Nucleus accumbens (tissue), 56 donors: ENCODE measurements around the gene SMIM10L1.

Source experiments
- DNase-seq, 56 donors: peaks; one replicate each; lab custom pipeline; 2025; lab: John Stamatoyannopoulos, UW

Gene SMIM10L1

GRCh38 chr12:11182529-11182928 is 11.5 kb downstream of the SMIM10L1 start:
- DNase-seq = no peak

GRCh38 chr12:11183011-11183410 is 12.0 kb downstream of the SMIM10L1 start:
- no peak for DNase-seq

GRCh38 chr12:11186837-11187236 is 15.8 kb downstream of the SMIM10L1 start, which contains the start of gene TAS2R42:
TAS2R42 (minus strand) TSS chr12:11186937; CDS start chr12:11186937, 0 bp downstream.
- no peak for DNase-seq

- DNase-seq = no peak
These were observed 31.8 kb downstream of the SMIM10L1 start for GRCh38 chr12:11202811-11203210.

- no peak for DNase-seq
These were observed 33.2 kb downstream of the SMIM10L1 start for GRCh38 chr12:11204173-11204572.

- no peak for DNase-seq
These were observed 38.1 kb downstream of the SMIM10L1 start for GRCh38 chr12:11209113-11209512.
